VCaP (cell line): ENCODE data around the gene FOXE3.
"Not testable (repeated sequence)": the region's sequence is repeated elsewhere in the genome, so short reads cannot be mapped to it uniquely, and the experiment has no call there.

ENCODE experiments used
- H3K27ac ChIP-seq: fragments of 450-650 bp; 2 replicates; pipeline ENCODE4 v1.5.1; 2017
- CTCF ChIP-seq: fragments of 450-650 bp; conservative IDR thresholded peaks from 2 replicates; pipeline ENCODE4 v1.5.1; 2017; ENCODE audit warnings: mild to moderate bottlenecking, moderate library complexity

The FOXE3 gene

GRCh38 chr1:47456250-47456649 is 40.2 kb downstream of the FOXE3 start:
- no peak for TF ChIP-seq CTCF
- no peak overlapping the region for H3K27ac ChIP-seq

- not testable (repeated sequence) for H3K27ac ChIP-seq
Observed at GRCh38 chr1:47457547-47457946, 41.5 kb downstream of the FOXE3 start.

- TF ChIP-seq CTCF: no peak
- H3K27ac ChIP-seq: no peak overlapping the region
Observed at GRCh38 chr1:47459253-47459788, 43.2 kb downstream of the FOXE3 start.

GRCh38 chr1:47460040-47460439 is 44.0 kb downstream of the FOXE3 start:
- TF ChIP-seq CTCF: no peak

GRCh38 chr1:47460456-47460855 is 44.4 kb downstream of the FOXE3 start:
- no peak for TF ChIP-seq CTCF
- H3K27ac ChIP-seq: no peak overlapping the region

More at GRCh38 chr1:47460040-47460439, 44.0 kb downstream of the FOXE3 start:
- H3K27ac ChIP-seq: no peak overlapping the region

- H3K27ac ChIP-seq: no peak overlapping the region
- no peak for TF ChIP-seq CTCF
Observed at GRCh38 chr1:47465605-47466004, 49.5 kb downstream of the FOXE3 start.
